NCI-H1092 (cell line): ENCODE measurements around the gene PTPRD.
A peak's percentile ranks its signal among the peaks of the same experiment; 100 is the strongest.

Experiments
- DNase-seq: peaks from one replicate; lab custom pipeline; 2025; lab: John Stamatoyannopoulos, UW

The PTPRD gene

DNA sequence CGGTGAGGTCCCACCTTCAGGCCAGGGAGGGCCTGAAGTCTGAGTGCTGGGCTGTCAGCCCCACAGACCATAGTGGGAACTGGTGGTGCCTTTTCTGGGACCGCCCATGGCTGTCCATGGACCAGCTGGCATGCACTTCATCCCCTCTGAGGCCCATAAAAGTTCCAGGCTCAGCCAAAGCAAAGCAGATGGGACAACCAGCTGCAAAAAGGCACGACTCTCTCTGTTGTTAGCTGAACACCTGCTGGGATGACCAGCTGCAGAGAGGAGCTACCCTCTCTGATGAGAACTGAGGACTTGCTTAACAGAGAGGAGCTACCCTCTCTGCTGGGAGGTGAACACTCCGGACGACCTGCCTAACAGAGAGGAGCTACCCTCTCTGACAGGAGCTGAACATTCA, 1968.9 kb downstream of the PTPRD start:
- DNase-seq: no peak

- no peak for DNase-seq
Observed at GRCh38 chr9:8643464-8643863, 1969.3 kb downstream of the PTPRD start.

DNA sequence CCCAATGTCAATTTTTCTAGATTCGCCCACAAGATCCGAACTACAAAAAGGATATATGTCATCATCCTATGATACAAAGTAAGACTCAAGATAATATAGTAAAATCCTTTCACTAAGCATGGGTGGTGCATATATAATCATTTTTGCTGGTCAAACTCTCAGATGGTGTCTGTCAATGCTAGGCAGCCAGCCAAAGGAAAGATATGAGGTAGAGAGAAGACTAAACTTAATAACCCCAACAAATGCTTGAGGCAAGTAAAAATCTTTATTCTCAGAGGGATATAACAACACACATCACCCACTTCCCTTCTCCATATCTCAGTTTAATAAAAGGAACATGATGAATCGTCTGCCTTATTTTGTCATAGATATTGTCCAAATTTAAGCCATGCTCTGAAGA, 1972.0 kb downstream of the PTPRD start:
- no peak for DNase-seq

GRCh38 chr9:8637626-8638025, 1975.2 kb downstream of the PTPRD start:
- no peak for DNase-seq

GRCh38 chr9:8633784-8634183, 1979.0 kb downstream of the PTPRD start:
- no peak for DNase-seq

- no peak for DNase-seq
Observed at GRCh38 chr9:8632493-8632892, 1980.3 kb downstream of the PTPRD start.

DNA sequence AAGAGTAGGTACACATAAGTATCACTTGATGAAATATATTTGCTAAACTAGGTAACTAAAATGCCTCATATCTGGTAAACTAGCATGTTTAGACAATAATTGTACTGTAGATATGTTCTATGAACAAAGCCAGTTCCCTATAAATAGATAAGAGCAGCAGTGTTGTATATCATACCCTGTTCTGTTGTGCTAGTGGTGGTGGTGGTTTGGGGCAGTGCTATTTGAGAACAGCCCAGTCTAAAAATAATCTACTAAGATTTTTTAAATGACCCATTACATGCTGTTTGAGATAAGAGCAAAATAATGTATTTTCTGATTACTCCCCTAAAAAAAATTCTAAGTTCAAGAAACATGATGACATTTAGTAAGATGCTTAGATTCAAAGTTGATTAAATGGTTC, 1984.0 kb downstream of the PTPRD start:
- DNase-seq: no peak

- peak; percentile 30 for DNase-seq
Observed at GRCh38 chr9:8627976-8628679, 1984.7 kb downstream of the PTPRD start.

DNA sequence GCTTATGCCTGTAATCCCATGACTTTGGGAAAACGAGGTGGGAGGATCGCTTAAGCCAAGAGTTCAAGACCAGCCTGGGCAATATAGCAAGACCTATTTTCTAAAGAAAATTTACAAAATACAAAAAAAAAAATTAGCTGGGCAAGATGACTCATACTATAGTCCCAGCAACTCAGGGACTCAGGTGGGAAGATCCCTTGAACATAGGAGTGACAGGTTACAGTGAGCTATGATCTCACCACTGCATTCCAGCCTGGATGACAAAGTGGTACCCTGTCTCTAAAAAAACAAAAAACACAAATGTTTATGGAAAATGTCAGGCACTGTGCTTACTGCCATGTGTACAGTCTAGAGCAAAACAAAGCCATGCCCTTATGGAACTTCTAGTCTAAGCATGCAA, 1989.9 kb downstream of the PTPRD start:
- no peak for DNase-seq

GRCh38 chr9:8622222-8622802, 1990.5 kb downstream of the PTPRD start:
- DNase-seq: no peak

DNA sequence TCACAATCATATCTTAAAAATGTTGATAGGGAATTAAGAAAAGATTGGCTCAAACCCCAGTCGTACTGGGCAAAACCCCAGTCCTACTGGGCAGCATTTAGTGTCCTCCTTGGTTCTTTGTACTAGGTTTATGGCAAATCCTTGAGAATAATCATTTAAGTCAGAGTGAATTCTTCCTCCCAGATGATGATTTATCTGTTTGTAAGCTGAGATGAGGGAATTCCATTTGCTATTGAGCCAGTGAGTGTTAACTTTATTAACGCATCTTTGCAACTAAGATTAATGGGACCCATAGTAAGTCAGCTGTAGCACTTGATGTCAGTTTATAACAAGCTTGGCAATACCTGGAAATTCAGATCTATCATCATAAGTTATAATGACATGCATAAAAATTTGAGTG, 1991.4 kb downstream of the PTPRD start:
- DNase-seq: no peak

- no peak for DNase-seq
Observed at GRCh38 chr9:8616414-8616813, 1996.4 kb downstream of the PTPRD start.

DNA sequence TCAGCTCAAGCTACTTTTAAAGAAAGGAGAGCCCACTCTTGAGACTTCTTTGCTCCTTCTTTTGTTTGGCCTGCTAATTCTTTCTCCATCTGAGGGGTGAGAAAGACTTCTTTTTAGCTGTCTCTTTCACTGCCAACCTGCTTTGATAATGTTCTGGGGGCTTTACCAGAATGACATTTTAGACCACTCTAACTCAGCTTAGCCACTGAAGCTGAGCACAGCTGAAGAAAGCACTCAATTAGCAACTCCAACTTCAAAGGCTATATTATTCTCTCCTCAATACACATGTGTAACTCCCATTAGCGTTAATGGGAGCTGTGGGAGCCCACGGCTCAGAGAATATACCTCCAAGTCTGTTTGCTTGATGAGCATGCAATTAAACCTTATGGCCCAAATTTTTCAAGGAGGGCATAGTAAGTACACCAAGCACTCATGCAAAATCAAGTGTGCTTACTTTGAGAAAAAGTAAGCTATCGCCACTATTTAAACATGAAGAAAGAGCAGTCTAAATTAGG, 1997.8 kb downstream of the PTPRD start:
- no peak for DNase-seq

DNA sequence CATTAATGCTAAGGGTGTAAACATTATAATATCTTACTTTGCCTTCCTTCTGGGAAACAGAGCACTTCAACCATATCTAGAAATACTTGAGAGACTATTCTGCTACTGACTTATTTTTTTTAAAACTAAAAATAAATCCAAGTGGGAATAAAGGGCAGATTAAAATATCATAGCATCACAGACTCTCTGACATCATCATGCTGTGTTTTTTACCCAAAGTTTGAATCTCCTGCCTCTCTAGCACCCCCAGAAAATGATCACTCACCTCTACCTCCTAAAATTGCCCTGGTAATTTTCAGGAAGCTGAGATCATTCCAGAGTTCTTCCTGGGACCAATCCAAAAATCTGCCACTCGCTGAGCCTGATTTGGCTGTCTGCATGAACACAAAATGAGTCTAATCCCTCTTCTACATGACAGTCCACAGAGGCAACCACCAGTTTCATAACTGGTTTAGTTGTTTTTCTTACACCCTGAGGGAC, 1999.4 kb downstream of the PTPRD start:
- DNase-seq: no peak

GRCh38 chr9:8611153-8611552, 2001.6 kb downstream of the PTPRD start:
- DNase-seq: no peak

DNA sequence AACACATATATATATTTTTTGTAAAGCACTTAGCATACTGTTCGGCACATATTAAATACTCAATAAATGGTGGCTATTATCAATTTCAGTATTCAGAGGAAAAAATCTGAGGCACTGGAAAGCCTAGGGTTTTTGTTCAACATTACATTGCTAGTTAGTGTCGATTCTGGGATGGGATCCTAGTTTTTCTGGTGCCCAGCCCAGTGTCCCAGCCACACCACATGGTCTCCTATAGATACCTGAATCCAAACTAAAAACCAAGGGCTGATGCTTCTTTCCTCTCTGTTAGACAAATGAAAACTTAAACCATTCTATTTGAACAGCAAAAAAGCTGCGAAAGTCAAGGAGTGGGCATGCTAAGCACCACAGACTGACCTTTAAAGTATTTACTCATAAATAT, 2002.5 kb downstream of the PTPRD start:
- DNase-seq: no peak

DNA sequence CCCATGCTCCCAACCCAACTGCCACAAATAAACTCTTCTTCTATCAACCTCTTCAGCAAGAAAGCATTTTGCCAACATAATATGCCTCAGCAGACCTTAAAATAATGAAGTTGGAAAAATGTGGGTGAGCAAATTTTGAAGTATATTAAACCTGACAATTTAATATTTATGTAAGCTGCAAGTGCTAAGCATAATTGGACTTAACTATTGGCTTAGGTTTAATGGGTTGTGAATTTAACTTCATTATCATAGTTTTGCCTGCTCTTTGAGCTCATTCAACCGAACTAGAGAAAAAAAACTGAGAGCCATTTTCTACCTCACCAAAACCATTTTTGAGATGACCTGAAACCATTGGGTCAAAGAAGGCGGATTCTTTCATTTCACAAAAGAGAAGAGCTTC, 2007.7 kb downstream of the PTPRD start:
- DNase-seq: no peak

DNA sequence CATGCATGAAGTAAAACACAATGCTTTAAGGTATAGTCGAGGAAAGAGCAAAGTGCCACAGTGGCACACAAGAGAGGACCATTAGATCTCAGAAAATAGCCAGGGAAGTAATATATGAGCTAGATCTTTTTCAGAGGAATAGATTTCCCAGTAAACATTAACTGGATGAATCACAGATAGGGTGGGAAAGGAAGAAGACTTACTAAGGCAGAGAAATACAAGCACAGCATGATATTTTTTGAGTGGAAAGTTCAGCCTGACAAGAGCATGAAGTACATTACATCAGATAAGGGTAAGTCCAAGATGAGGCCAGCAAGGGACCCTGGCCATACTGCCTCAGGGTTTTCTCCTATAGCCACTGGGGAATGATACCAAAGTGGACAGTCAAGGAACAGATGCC, 2008.6 kb downstream of the PTPRD start:
- no peak for DNase-seq

GRCh38 chr9:8600914-8601680, 2011.7 kb downstream of the PTPRD start:
- no peak for DNase-seq

GRCh38 chr9:8599937-8600336, 2012.9 kb downstream of the PTPRD start:
- no peak for DNase-seq

DNA sequence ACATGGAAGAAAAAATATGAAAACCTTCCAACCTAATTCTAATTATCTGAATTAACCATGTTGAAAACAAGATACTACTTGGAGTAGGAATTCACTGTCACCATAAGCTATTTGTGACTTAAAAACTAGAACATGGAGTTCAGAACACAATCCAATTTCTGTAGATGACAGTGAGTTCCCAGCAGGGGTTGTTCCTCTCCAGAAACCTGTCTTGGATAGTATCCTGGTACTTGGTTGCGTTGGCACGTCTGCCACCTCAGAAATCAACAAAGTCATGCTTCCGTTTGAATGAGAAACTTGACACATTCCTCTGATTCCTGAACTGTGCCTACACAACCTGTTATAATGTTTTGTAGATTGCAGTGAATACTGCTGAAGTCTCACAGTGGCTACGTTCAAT, 2023.3 kb downstream of the PTPRD start:
- no peak for DNase-seq

DNA sequence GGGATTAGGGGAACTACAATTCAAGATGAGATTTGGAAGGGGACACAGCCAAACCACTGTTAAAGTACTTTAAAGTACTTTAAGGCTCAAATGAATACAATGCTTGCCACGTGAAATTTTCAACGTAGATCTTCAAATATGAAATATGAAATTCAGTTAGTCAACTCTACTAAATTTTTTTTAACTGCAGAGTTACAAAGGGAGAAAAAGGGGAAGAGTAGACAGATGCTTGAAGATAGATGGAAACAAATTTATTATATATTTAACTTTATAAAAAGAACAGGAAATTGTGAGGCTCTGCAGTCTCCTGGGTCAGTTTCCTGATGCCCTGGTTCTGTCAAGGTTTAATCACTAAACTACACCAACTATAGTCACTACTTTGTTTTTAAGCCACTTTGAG, 2027.8 kb downstream of the PTPRD start:
- DNase-seq: no peak

DNA sequence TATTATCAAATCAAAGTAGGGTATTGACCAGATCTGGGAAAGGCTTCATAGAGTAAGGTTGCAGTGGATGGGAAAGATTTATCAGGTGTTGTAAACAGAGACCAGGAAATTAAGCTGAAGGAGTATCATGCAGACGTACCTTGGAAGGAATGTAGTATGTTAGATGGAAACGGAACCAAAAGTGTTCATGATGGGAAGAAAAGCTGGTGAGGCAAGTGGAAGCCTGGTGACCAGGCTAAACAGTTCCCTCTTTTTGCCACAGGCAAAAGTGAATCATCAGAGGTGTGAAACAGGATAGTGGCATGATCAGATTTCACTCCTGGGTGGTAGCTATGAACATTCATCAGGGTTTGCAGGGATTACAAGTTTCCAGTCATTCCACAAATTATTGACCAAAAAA, 2033.1 kb downstream of the PTPRD start:
- no peak for DNase-seq
